Sigmoid colon (tissue), 4 donors: ENCODE results near the gene CUL4B.

Experiments
- EP300 ChIP-seq, 4 donors: sonication (generic); formaldehyde crosslinking; IDR thresholded peaks; one replicate each; pipeline ENCODE4 v1.6.1; 2017; ENCODE audit warnings: antibody characterized with exemption in 4 of 4
- POLR2A ChIP-seq, 2 donors: fragments of 450-650 bp; IDR thresholded peaks; one replicate each; pipeline ENCODE4 v1.6.1; 2016; ENCODE audit warnings: antibody characterized with exemption in 2 of 2, mild to moderate bottlenecking in 2 of 2, moderate library complexity in 2 of 2

GRCh38 chrX:120514236-120514635 is 46.5 kb downstream of the CUL4B start:
- TF ChIP-seq POLR2A (IDR thresholded peaks at IDR 0.05) (no peak), EP300 (IDR thresholded peaks at IDR 0.05) (no peak)
